K562 (cell line): ENCODE results near the gene RMND5B. TPM values are rescaled to one million over a fixed set of nuclear protein-coding genes. Genes with fewer than 3 reads are reported as not detected.

Source experiments
- ARNT ChIP-seq, 2 experiments: fragments of 450-650 bp; IDR thresholded peaks; 2 replicates each; pipeline ENCODE4 v1.6.1; 2016; ENCODE audit warnings: mild to moderate bottlenecking in 1 of 2
- CBFA2T3 ChIP-seq: fragments of 450-650 bp; IDR thresholded peaks from 2 replicates; pipeline ENCODE4 v1.6.1; 2017
- CBX2 ChIP-seq: fragments of 200-600 bp; sonication (generic); IDR thresholded peaks from one replicate; pipeline ENCODE4 v1.6.1; 2012; ENCODE audit warnings: mild to moderate bottlenecking, low read length, inconsistent platforms; ENCODE audit not compliant: insufficient read depth, poor library complexity, severe bottlenecking
- CEBPB ChIP-seq: fragments of 450-650 bp; IDR thresholded peaks from 2 replicates; pipeline ENCODE4 v1.6.1; 2016; ENCODE audit warnings: missing genetic modification characterization, missing compliant biosample characterization
- CTBP1 ChIP-seq: fragments of 450-650 bp; IDR thresholded peaks from 2 replicates; pipeline ENCODE4 v1.6.1; 2016; ENCODE audit warnings: borderline replicate concordance
- DNMT1 ChIP-seq: fragments of 450-650 bp; IDR thresholded peaks from 2 replicates; pipeline ENCODE4 v1.6.1; 2016; ENCODE audit warnings: antibody characterized with exemption, mild to moderate bottlenecking
- DPF2 ChIP-seq: fragments of 450-650 bp; IDR thresholded peaks from 2 replicates; pipeline ENCODE4 v1.6.1; 2016
- GTF2F1 ChIP-seq: IDR thresholded peaks from 2 replicates; pipeline ENCODE4 v1.6.1; 2011; ENCODE audit warnings: low read depth, low read length, improper control_type of control experiment
- KAT2B ChIP-seq: IDR thresholded peaks from one replicate; pipeline ENCODE4 v1.6.1; 2012; ENCODE audit warnings: low read depth, mild to moderate bottlenecking, control low read depth, inconsistent platforms, low read length, moderate library complexity
- KLF16 ChIP-seq: IDR thresholded peaks from 2 replicates; pipeline ENCODE4 v1.6.1; 2016; ENCODE audit warnings: antibody characterized with exemption
- MECOM ChIP-seq: fragments of 250-450 bp; sonication (Bioruptor Pico); IDR thresholded peaks from 2 replicates; pipeline ENCODE4 v1.8.0; 2022; ENCODE audit warnings: inconsistent platforms
- NFIC ChIP-seq: fragments of 450-650 bp; IDR thresholded peaks from 2 replicates; pipeline ENCODE4 v1.6.1; 2017; ENCODE audit warnings: mild to moderate bottlenecking, inconsistent platforms
- PTRF ChIP-seq: fragments of 450-650 bp; IDR thresholded peaks from 2 replicates; pipeline ENCODE4 v1.6.1; 2016; ENCODE audit warnings: mild to moderate bottlenecking, missing genetic modification characterization, missing compliant biosample characterization
- SOX6 ChIP-seq: fragments of 450-650 bp; IDR thresholded peaks from 2 replicates; pipeline ENCODE4 v1.6.1; 2014; ENCODE audit warnings: mild to moderate bottlenecking
- SP2 ChIP-seq: IDR thresholded peaks from 2 replicates; pipeline ENCODE4 v1.6.1; 2011; ENCODE audit warnings: mild to moderate bottlenecking, low read depth, low read length, moderate library complexity; ENCODE audit not compliant: poor library complexity, severe bottlenecking; ENCODE audit errors: extremely low read depth
- TRIM28 ChIP-seq: fragments of 450-650 bp; IDR thresholded peaks from 2 replicates; pipeline ENCODE4 v1.6.1; 2017
- ZC3H4 ChIP-seq: sonication (generic); formaldehyde crosslinking; IDR thresholded peaks from 2 replicates; pipeline ENCODE4 v1.9.0; 2021; ENCODE audit warnings: missing genetic modification reagents, borderline replicate concordance
- ZFX ChIP-seq: sonication (generic); formaldehyde crosslinking; IDR thresholded peaks from 2 replicates; pipeline ENCODE4 v1.8.0; 2022; ENCODE audit warnings: mild to moderate bottlenecking, missing genetic modification reagents, moderate library complexity
- ZNF133 ChIP-seq: fragments of 250-450 bp; sonication (Bioruptor Pico); IDR thresholded peaks from 2 replicates; pipeline ENCODE4 v1.4.0; 2020; ENCODE audit warnings: mild to moderate bottlenecking
- ZNF146 ChIP-seq: IDR thresholded peaks from one replicate; pipeline ENCODE4 v1.6.1; 2018; ENCODE audit warnings: missing compliant biosample characterization; ENCODE audit not compliant: unreplicated experiment
- ZNF311 ChIP-seq: fragments of 250-450 bp; sonication (Bioruptor Pico); IDR thresholded peaks from 2 replicates; pipeline ENCODE4 v1.4.0; 2020; ENCODE audit warnings: mild to moderate bottlenecking, moderate library complexity
- ZNF408 ChIP-seq: fragments of 250-450 bp; sonication (Bioruptor Pico); IDR thresholded peaks from 2 replicates; pipeline ENCODE4 v1.4.0; 2020; ENCODE audit warnings: low read depth, mild to moderate bottlenecking, moderate library complexity
- ZNF695 ChIP-seq: fragments of 450-650 bp; formaldehyde crosslinking; IDR thresholded peaks from 2 replicates; pipeline ENCODE4 v1.4.0; 2020; ENCODE audit warnings: mild to moderate bottlenecking, moderate library complexity
- polyA plus RNA-seq, 8 experiments: library from polyadenylated mRNA; depleted of rRNA in 4 of 8; stranded (reverse) in 5 of 8; unstranded in 3 of 8; fragments of >200 nt; fragmentation: Nextera tagmentation in 2 of 8; fragmentation: Illumina TruSeq in 1 of 8; extraction: Ambion mirVana in 2 of 8; extraction: Trizol in 1 of 8; gene quantifications; 2 replicates each; pipeline versions ENCODE4 v1.2.1 to v1.2.3, GENCODE V29; 2011 to 2014; ENCODE audit warnings: inconsistent platforms in 1 of 8, missing spikeins in 1 of 8
- total RNA-seq, 7 experiments: library from RNA; depleted of rRNA in 6 of 7; stranded (reverse); fragments of >200 nt in 6 of 7; fragmentation: Illumina TruSeq in 2 of 7; extraction: Trizol in 2 of 7; gene quantifications; 2 replicates each; pipeline versions ENCODE4 v1.2.1 to v1.2.3, GENCODE V29; 2011 to 2021; ENCODE audit warnings: low replicate concordance in 1 of 7
- TF ChIP-seq, protein P1 (sequence below): sonication (generic); formaldehyde crosslinking; IDR thresholded peaks from 2 replicates; pipeline ENCODE4 v1.8.0; 2023; ENCODE audit warnings: missing genetic modification reagents, mild to moderate bottlenecking, borderline replicate concordance
- TF ChIP-seq, protein P2 (sequence below): fragments of 250-450 bp; sonication (Bioruptor Pico); IDR thresholded peaks from 2 replicates; pipeline ENCODE4 v1.8.0; 2021; ENCODE audit warnings: moderate library complexity, mild to moderate bottlenecking, inconsistent platforms
- TF ChIP-seq, protein P3 (sequence below): sonication (generic); formaldehyde crosslinking; IDR thresholded peaks from 2 replicates; pipeline ENCODE4 v1.8.0; 2022; ENCODE audit warnings: mild to moderate bottlenecking, missing genetic modification reagents

RMND5B gene
- total and polyA plus RNA-seq, 9 of the 15 experiments (the other 6 are each of a cell fraction or from before 2014, with no cell fraction given): 2.6 to 57.0 (median 28.3) TPM

DNA sequence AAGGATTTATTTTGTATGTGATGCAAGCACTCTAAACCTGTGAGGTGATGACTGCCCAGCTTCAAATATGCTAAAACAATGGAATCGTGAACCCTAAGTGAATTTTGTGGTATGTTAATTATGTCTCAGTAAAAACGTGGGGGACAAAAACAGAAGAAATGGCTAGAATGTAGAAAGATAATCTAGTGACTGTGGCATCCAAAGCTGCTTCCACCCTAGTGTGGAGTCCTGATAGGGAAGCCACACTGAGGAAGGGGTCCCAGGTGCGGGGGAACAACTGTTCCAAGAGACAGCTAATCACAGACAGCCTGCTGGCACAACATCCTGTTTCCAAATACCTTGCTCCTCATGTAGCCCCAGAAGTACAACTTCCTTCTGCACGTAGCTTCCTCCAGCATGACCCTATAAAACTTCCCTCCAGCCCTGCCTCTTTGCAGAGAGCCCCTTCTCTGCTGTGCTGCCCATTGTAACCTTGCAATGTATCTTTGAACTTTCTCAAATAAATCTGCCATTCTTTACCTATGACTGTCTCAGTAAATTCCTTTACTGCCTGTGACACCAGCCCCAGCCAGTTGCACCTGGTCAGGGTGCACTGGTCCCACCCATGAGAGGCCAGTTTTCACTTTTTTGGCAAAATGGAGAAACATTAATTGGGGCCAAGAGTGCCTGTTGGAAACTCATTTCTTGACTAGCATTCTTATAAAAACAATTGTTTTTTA is 51.5 kb downstream of the RMND5B start (continued):
- TF ChIP-seq, protein P1, sequence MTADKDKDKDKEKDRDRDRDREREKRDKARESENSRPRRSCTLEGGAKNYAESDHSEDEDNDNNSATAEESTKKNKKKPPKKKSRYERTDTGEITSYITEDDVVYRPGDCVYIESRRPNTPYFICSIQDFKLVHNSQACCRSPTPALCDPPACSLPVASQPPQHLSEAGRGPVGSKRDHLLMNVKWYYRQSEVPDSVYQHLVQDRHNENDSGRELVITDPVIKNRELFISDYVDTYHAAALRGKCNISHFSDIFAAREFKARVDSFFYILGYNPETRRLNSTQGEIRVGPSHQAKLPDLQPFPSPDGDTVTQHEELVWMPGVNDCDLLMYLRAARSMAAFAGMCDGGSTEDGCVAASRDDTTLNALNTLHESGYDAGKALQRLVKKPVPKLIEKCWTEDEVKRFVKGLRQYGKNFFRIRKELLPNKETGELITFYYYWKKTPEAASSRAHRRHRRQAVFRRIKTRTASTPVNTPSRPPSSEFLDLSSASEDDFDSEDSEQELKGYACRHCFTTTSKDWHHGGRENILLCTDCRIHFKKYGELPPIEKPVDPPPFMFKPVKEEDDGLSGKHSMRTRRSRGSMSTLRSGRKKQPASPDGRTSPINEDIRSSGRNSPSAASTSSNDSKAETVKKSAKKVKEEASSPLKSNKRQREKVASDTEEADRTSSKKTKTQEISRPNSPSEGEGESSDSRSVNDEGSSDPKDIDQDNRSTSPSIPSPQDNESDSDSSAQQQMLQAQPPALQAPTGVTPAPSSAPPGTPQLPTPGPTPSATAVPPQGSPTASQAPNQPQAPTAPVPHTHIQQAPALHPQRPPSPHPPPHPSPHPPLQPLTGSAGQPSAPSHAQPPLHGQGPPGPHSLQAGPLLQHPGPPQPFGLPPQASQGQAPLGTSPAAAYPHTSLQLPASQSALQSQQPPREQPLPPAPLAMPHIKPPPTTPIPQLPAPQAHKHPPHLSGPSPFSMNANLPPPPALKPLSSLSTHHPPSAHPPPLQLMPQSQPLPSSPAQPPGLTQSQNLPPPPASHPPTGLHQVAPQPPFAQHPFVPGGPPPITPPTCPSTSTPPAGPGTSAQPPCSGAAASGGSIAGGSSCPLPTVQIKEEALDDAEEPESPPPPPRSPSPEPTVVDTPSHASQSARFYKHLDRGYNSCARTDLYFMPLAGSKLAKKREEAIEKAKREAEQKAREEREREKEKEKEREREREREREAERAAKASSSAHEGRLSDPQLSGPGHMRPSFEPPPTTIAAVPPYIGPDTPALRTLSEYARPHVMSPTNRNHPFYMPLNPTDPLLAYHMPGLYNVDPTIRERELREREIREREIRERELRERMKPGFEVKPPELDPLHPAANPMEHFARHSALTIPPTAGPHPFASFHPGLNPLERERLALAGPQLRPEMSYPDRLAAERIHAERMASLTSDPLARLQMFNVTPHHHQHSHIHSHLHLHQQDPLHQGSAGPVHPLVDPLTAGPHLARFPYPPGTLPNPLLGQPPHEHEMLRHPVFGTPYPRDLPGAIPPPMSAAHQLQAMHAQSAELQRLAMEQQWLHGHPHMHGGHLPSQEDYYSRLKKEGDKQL (CRISPR knock-in tag): no peak
- TF ChIP-seq, protein P2, sequence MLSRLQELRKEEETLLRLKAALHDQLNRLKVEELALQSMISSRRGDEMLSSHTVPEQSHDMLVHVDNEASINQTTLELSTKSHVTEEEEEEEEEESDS (CRISPR knock-in tag): no peak
- TF ChIP-seq ZFX (CRISPR knock-in tag): no peak
- TF ChIP-seq ZNF695 (CRISPR knock-in tag): no peak
- TF ChIP-seq DPF2: peak; percentile 59; the same call in 1 of the 2 replicates
- no peak for TF ChIP-seq ZNF146 (CRISPR knock-in tag)
- TF ChIP-seq ZNF133 (CRISPR knock-in tag): no peak
- TF ChIP-seq SOX6: peak; percentile 62
- TF ChIP-seq SP2: no peak
- no peak for TF ChIP-seq PTRF (tag)
- no peak for TF ChIP-seq ZC3H4 (CRISPR knock-in tag)
- peak; percentile 68; the same call in 1 of the 2 replicates for TF ChIP-seq ZNF311 (CRISPR knock-in tag)
- TF ChIP-seq ZNF408: no peak
- TF ChIP-seq MECOM (CRISPR knock-in tag): no peak
- peak; percentile 51; the same call in 1 of the 2 replicates for TF ChIP-seq CTBP1
- peak; percentile 69 for TF ChIP-seq NFIC
- no peak for TF ChIP-seq GTF2F1
- TF ChIP-seq CEBPB (tag): 0 out of 2 replicates have a peak, but pooled peaks have one; percentile 25
- no peak for TF ChIP-seq KAT2B
- TF ChIP-seq, protein P3, sequence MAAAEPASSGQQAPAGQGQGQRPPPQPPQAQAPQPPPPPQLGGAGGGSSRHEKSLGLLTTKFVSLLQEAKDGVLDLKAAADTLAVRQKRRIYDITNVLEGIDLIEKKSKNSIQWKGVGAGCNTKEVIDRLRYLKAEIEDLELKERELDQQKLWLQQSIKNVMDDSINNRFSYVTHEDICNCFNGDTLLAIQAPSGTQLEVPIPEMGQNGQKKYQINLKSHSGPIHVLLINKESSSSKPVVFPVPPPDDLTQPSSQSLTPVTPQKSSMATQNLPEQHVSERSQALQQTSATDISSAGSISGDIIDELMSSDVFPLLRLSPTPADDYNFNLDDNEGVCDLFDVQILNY: no peak
- no peak for TF ChIP-seq CBX2
- no peak for TF ChIP-seq TRIM28
- peak; percentile 87 for TF ChIP-seq KLF16
- peak in 1 of 2 experiments; percentile 84; a peak in 2 of 4 replicates for TF ChIP-seq ARNT (IDR thresholded peaks at IDR 0.05)
- TF ChIP-seq CBFA2T3: peak; percentile 92
- TF ChIP-seq DNMT1: no peak
